Mammary epithelial cell (primary cell): ENCODE measurements around the gene TRAF1.

Experiments
- CTCF ChIP-seq, 2 donors: IDR thresholded peaks in 1 of 2; conservative IDR thresholded peaks in 1 of 2; 2 replicates each; pipeline ENCODE4 v1.5.1; 2011 to 2012; ENCODE audit warnings: inconsistent platforms in 2 of 2, low read length in 2 of 2, mild to moderate bottlenecking in 2 of 2, control low read depth in 1 of 2, low read depth in 1 of 2; ENCODE audit not compliant: insufficient read depth in 1 of 2; ENCODE audit errors: extremely low read depth in 1 of 2
- EZH2 ChIP-seq: IDR thresholded peaks from 2 replicates; pipeline ENCODE4 v1.6.1; 2012; ENCODE audit warnings: low read length, inconsistent platforms, borderline replicate concordance

- TF ChIP-seq CTCF (conservative IDR thresholded peaks at IDR 0.05 in 1 of 2, IDR thresholded peaks at IDR 0.05 in 1 of 2; ENCODE audit: extremely low read depth in 1 of 2, insufficient read depth in 1 of 2, low read depth in 1 of 2, low read length in 2 of 2) (no peak), EZH2 (no peak)
Observed at GRCh38 chr9:120924698-120925534, 1.7 kb downstream of the TRAF1 start.
